ENCODE data around the gene GNA14.

The GNA14 gene

DNA sequence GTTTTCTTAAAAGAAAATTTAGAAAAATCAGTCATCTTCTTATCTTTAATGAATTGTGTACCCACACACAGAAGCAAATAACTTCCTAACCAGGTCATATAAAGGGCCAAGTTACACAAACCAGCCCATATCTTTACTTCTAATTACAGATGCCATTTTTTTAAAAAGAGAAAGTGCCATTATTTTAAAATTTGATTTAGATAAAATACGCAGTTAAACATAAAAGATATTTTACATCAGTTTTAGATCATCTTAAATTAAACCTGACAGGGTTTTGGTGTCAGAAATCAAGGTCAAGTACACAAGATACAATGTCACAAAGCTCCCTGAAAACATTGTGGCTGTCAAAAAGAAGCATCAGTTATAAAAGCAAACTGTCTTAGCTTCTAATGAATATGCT is 129.4 kb downstream of the GNA14 start:
- Histone ChIP-seq H3K4me3 (ENCODE audit: low read length in 2 of 2) (no peak overlapping the region), H3K27ac (ENCODE audit: low read depth in 2 of 2, low read length in 2 of 2) (no peak overlapping the region), H3K9ac (ENCODE audit: low read depth in 1 of 2, low read length in 2 of 2) (no peak overlapping the region), H3K27me3 (ENCODE audit: control insufficient read depth in 2 of 2, insufficient read depth in 2 of 2, low read length in 2 of 2) (no peaks in the 10 kb centered on the region), H3K9me3 (ENCODE audit: control insufficient read depth in 2 of 2, low read length in 2 of 2) (no peaks in the 10 kb centered on the region), H3K4me1 (ENCODE audit: control insufficient read depth in 2 of 2, insufficient read depth in 2 of 2, low read length in 2 of 2) (peaks cover 6 to 8% of the 10 kb centered on the region in 2 donors), H3K36me3 (ENCODE audit: control insufficient read depth in 2 of 2, insufficient read depth in 2 of 2, low read length in 2 of 2) (no peaks in the 10 kb centered on the region)

DNA sequence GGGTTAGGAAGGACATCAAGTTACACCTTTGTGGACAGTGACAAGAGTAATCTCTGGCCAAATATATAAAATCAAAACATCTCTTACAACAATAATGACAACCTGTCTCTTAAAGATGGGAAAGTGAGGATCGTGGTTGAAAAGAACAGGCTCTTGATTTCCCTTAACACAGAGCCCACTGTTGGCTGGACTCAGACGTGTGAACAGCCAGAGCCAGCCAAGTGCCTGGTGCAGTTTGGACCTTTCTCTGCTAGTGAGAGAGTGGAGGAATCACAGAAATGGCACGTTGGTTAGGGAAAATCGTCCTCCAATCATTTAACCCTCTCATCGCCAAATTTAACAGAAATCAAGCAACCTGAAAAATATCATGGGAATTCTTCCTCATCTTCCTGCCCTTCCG is 131.3 kb downstream of the GNA14 start:
- no peak overlapping the region for H3K9ac ChIP-seq (ENCODE audit: low read depth in 1 of 2, low read length in 2 of 2)
- H3K9me3 ChIP-seq (ENCODE audit: control insufficient read depth in 2 of 2, low read length in 2 of 2) = no peaks in the 10 kb centered on the region
- H3K27ac ChIP-seq (ENCODE audit: low read depth in 2 of 2, low read length in 2 of 2) = no peak overlapping the region
- no peak overlapping the region for H3K4me3 ChIP-seq (ENCODE audit: low read length in 2 of 2)
- H3K36me3 ChIP-seq (ENCODE audit: control insufficient read depth in 2 of 2, insufficient read depth in 2 of 2, low read length in 2 of 2) = no peaks in the 10 kb centered on the region
- H3K4me1 ChIP-seq (ENCODE audit: control insufficient read depth in 2 of 2, insufficient read depth in 2 of 2, low read length in 2 of 2) = peaks cover 0 to 2% of the 10 kb centered on the region in 2 donors
- no peaks in the 10 kb centered on the region for H3K27me3 ChIP-seq (ENCODE audit: control insufficient read depth in 2 of 2, insufficient read depth in 2 of 2, low read length in 2 of 2)

DNA sequence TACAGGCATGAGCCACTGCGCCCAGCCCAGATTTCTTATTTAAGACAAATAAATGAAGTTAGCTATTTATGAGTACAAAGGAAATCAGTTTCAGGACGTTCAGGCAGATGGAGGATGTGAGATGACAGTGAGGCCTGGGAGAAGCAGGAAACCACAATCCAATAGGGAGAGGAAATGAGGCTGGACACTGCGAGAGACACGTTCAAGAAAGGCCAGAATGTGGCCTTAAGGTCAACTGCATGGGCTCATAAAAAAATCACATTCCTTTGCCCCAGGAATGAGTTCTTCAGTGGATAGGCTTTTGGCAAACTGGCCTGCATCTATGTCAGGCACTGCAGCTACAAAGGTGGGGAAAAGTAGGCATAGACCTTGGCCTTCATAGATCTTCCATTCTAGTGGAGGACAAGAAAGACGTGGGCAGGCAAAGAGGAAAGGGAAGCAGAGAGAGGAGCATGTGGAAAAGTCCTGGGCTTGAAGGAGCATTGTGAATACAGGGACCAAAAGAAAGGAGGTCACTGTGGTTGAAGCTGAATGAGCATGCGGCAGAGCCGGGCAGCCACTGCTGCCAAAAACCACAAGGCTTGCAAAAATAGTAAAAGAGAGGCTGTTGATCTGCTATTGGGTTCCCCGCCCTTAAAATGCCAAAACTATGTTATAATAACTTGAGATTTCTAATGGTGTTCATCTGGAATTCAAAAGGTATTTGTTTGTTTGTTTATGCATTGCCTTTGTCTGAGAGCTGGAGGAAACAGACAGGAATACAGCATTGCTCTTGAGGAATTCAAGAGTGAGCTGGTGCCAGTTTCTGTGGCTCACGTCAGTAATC is 133.0 kb downstream of the GNA14 start:
- Histone ChIP-seq H3K27ac (ENCODE audit: low read depth in 2 of 2, low read length in 2 of 2) (no peak overlapping the region), H3K36me3 (ENCODE audit: control insufficient read depth in 2 of 2, insufficient read depth in 2 of 2, low read length in 2 of 2) (no peaks in the 10 kb centered on the region), H3K9me3 (ENCODE audit: control insufficient read depth in 2 of 2, low read length in 2 of 2) (no peaks in the 10 kb centered on the region), H3K9ac (ENCODE audit: low read depth in 1 of 2, low read length in 2 of 2) (no peak overlapping the region), H3K4me1 (ENCODE audit: control insufficient read depth in 2 of 2, insufficient read depth in 2 of 2, low read length in 2 of 2) (no peaks in the 10 kb centered on the region), H3K27me3 (ENCODE audit: control insufficient read depth in 2 of 2, insufficient read depth in 2 of 2, low read length in 2 of 2) (no peaks in the 10 kb centered on the region), H3K4me3 (ENCODE audit: low read length in 2 of 2) (no peak overlapping the region)

DNA sequence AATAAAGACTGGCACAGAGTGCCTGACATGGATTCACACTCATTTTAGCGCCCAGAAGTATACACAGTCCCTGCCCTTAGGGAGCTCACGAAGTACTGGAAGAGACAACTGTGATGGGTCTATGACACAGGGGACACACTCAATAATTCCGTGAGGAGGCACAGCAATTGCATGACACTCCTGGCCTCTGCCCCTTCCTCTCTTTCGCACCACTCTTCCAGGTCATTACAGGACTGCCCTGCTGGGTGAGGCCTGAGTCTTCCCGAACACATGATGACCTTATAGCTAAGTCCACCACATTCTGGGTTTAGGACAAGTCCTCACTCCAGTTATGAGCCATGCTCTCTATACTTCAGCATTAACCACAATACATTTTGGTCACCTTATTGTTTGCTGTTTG is 134.7 kb downstream of the GNA14 start:
- H3K27ac ChIP-seq (ENCODE audit: low read depth in 2 of 2, low read length in 2 of 2) = no peak overlapping the region
- no peak overlapping the region for H3K9ac ChIP-seq (ENCODE audit: low read depth in 1 of 2, low read length in 2 of 2)
- H3K4me1 ChIP-seq (ENCODE audit: control insufficient read depth in 2 of 2, insufficient read depth in 2 of 2, low read length in 2 of 2) = no peaks in the 10 kb centered on the region
- no peaks in the 10 kb centered on the region for H3K9me3 ChIP-seq (ENCODE audit: control insufficient read depth in 2 of 2, low read length in 2 of 2)
- no peaks in the 10 kb centered on the region for H3K36me3 ChIP-seq (ENCODE audit: control insufficient read depth in 2 of 2, insufficient read depth in 2 of 2, low read length in 2 of 2)
- no peak overlapping the region for H3K4me3 ChIP-seq (ENCODE audit: low read length in 2 of 2)
- no peaks in the 10 kb centered on the region for H3K27me3 ChIP-seq (ENCODE audit: control insufficient read depth in 2 of 2, insufficient read depth in 2 of 2, low read length in 2 of 2)

DNA sequence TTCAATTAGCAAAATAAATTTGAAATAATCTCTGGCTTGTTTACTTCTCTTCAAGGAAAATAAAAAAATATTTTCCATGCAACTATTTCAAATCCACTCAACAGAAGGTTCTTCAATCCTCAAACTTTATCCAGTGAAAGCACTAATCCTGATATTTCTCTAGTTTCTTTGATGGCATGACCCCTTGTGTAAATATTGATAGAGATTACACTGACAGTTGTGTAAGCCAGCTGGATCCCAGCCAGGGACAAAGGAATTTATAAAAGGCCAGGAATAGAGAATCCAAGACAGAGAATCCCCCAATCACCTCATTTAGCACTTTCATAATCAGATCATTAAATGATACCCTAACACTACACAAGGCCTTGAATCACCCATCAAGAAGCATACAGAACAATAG is 135.2 kb downstream of the GNA14 start:
- Histone ChIP-seq H3K4me1 (ENCODE audit: control insufficient read depth in 2 of 2, insufficient read depth in 2 of 2, low read length in 2 of 2) (no peaks in the 10 kb centered on the region), H3K27me3 (ENCODE audit: control insufficient read depth in 2 of 2, insufficient read depth in 2 of 2, low read length in 2 of 2) (no peaks in the 10 kb centered on the region), H3K9me3 (ENCODE audit: control insufficient read depth in 2 of 2, low read length in 2 of 2) (no peaks in the 10 kb centered on the region), H3K36me3 (ENCODE audit: control insufficient read depth in 2 of 2, insufficient read depth in 2 of 2, low read length in 2 of 2) (no peaks in the 10 kb centered on the region), H3K27ac (ENCODE audit: low read depth in 2 of 2, low read length in 2 of 2) (no peak overlapping the region), H3K9ac (ENCODE audit: low read depth in 1 of 2, low read length in 2 of 2) (no peak overlapping the region), H3K4me3 (ENCODE audit: low read length in 2 of 2) (no peak overlapping the region)

DNA sequence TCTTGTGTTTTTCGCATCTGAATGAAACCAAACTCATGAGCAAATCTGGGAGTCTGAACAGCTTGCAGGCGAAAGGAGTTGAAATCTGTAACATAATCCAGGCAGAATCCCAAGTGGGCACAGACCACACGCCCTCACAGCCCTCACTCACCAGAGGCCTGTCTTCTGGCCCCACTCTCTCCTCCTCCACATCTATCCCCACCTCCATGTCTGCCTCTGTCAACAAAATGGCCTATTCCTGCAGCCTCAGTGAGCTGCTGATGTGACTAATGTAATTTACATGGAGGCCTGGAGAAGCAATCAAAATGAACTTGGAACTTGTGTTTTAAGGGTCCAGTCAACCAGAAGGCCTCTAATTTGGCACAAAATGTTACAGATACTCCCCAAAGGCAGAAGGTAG is 136.6 kb downstream of the GNA14 start:
- H3K36me3 ChIP-seq (ENCODE audit: control insufficient read depth in 2 of 2, insufficient read depth in 2 of 2, low read length in 2 of 2) = no peaks in the 10 kb centered on the region
- no peaks in the 10 kb centered on the region for H3K9me3 ChIP-seq (ENCODE audit: control insufficient read depth in 2 of 2, low read length in 2 of 2)
- no peak overlapping the region for H3K9ac ChIP-seq (ENCODE audit: low read depth in 1 of 2, low read length in 2 of 2)
- no peak overlapping the region for H3K27ac ChIP-seq (ENCODE audit: low read depth in 2 of 2, low read length in 2 of 2)
- H3K27me3 ChIP-seq (ENCODE audit: control insufficient read depth in 2 of 2, insufficient read depth in 2 of 2, low read length in 2 of 2) = no peaks in the 10 kb centered on the region
- H3K4me1 ChIP-seq (ENCODE audit: control insufficient read depth in 2 of 2, insufficient read depth in 2 of 2, low read length in 2 of 2) = no peaks in the 10 kb centered on the region
- H3K4me3 ChIP-seq (ENCODE audit: low read length in 2 of 2) = no peak overlapping the region

DNA sequence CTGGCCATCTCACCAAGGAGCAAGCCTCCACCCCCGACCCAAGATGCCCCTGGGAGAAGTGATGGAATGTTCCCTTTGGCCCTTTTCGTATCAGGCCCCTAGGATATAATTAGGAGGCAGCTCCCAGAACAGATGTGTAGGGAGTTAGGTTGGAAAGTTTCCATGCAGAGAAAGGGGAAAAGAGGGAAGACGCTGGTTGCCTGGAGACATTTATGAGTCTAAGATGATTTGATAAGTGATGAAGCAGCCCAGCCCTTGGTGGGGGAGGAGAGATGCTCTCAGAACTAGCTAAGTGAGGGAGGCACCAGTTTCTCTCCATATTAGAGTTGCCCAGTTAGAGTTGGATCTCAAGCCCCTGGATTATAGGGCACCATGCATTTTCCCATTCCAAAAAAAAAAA is 137.5 kb downstream of the GNA14 start:
- Histone ChIP-seq H3K9me3 (ENCODE audit: control insufficient read depth in 2 of 2, low read length in 2 of 2) (no peaks in the 10 kb centered on the region), H3K4me1 (ENCODE audit: control insufficient read depth in 2 of 2, insufficient read depth in 2 of 2, low read length in 2 of 2) (no peaks in the 10 kb centered on the region), H3K27ac (ENCODE audit: low read depth in 2 of 2, low read length in 2 of 2) (no peak overlapping the region), H3K36me3 (ENCODE audit: control insufficient read depth in 2 of 2, insufficient read depth in 2 of 2, low read length in 2 of 2) (no peaks in the 10 kb centered on the region), H3K4me3 (ENCODE audit: low read length in 2 of 2) (no peak overlapping the region), H3K27me3 (ENCODE audit: control insufficient read depth in 2 of 2, insufficient read depth in 2 of 2, low read length in 2 of 2) (no peaks in the 10 kb centered on the region), H3K9ac (ENCODE audit: low read depth in 1 of 2, low read length in 2 of 2) (no peak overlapping the region)

DNA sequence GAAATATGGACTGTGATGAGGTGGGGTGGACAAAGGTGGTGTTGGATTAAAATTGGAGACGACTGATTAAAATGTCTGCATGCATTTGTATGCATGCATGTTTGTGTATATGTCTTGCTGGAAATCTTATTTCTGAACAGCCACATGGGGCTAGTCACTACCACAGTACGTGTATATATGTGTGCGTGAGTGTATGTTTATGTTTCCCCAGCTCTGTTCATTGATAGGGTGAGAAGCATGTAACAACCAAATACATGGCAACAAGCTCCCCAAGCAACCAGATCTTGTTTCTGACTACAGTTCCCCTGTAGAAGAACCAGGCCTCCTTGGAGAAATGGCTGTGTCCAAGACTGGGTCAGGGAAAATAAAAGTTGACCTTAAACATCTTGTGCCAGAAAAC is 139.7 kb downstream of the GNA14 start:
- Histone ChIP-seq H3K27ac (ENCODE audit: low read depth in 2 of 2, low read length in 2 of 2) (no peak overlapping the region), H3K4me1 (ENCODE audit: control insufficient read depth in 2 of 2, insufficient read depth in 2 of 2, low read length in 2 of 2) (no peaks in the 10 kb centered on the region), H3K9ac (ENCODE audit: low read depth in 1 of 2, low read length in 2 of 2) (no peak overlapping the region), H3K27me3 (ENCODE audit: control insufficient read depth in 2 of 2, insufficient read depth in 2 of 2, low read length in 2 of 2) (no peaks in the 10 kb centered on the region), H3K4me3 (ENCODE audit: low read length in 2 of 2) (no peak overlapping the region), H3K36me3 (ENCODE audit: control insufficient read depth in 2 of 2, insufficient read depth in 2 of 2, low read length in 2 of 2) (no peaks in the 10 kb centered on the region), H3K9me3 (ENCODE audit: control insufficient read depth in 2 of 2, low read length in 2 of 2) (no peaks in the 10 kb centered on the region)

DNA sequence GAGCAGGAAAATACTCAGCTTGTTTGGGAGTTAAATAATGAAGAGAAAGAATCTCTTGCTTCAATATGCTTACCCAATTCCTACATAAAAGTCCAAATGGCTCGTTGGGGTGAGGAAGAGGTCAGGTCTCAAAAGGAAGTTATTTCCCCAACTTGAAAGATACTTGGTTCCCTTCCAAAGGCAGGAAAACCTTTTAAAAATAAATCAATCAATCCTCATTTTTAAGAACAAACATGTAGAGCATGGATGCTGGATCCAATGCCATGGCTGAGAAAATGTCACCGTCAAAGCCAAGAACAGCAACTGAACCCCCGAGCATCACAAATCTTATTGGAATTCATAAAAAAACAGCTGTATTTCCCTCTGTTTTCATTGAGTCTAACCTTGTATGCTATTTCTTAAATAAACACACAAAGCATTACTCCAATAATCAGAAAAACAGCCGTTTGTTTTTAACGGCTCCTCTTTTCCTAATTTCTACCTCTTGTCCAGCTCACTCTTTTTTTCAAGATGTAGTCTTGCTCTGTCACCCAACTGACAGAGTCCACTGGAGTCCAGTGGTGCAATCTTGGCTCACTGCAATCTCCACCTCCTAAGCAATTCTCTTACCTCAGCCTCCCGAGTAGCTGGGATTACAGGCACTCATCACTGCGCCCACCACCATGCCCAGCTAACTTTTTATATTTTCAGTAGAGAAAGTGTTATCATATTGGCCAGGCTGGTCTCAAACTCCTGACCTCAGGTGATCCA is 140.7 kb downstream of the GNA14 start:
- Histone ChIP-seq H3K27me3 (ENCODE audit: control insufficient read depth in 2 of 2, insufficient read depth in 2 of 2, low read length in 2 of 2) (no peaks in the 10 kb centered on the region), H3K27ac (ENCODE audit: low read depth in 2 of 2, low read length in 2 of 2) (no peak overlapping the region), H3K4me1 (ENCODE audit: control insufficient read depth in 2 of 2, insufficient read depth in 2 of 2, low read length in 2 of 2) (no peaks in the 10 kb centered on the region)

DNA sequence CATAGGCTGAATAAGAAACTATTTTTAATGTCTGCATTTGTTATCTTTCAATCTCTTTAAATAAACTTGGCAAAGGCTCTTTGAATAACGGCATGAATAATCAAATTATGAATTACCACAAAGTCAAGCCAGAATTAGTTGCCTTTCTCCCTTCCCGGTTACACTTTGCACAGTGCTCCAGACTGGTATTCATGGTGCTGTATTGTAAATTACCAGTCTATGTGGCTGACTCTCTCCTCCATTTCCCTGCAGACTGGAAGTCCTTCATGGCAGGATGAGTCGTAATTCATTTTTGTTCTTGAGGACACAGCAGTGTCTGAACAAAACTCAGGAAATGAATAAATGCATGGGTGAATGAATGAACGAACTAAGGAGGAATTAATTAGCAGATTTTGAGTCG is 142.9 kb downstream of the GNA14 start:
- H3K9ac ChIP-seq (ENCODE audit: low read depth in 1 of 2, low read length in 2 of 2) = no peak overlapping the region
- no peaks in the 10 kb centered on the region for H3K4me1 ChIP-seq (ENCODE audit: control insufficient read depth in 2 of 2, insufficient read depth in 2 of 2, low read length in 2 of 2)
- no peak overlapping the region for H3K27ac ChIP-seq (ENCODE audit: low read depth in 2 of 2, low read length in 2 of 2)
- no peaks in the 10 kb centered on the region for H3K27me3 ChIP-seq (ENCODE audit: control insufficient read depth in 2 of 2, insufficient read depth in 2 of 2, low read length in 2 of 2)
- no peaks in the 10 kb centered on the region for H3K9me3 ChIP-seq (ENCODE audit: control insufficient read depth in 2 of 2, low read length in 2 of 2)
- no peaks in the 10 kb centered on the region for H3K36me3 ChIP-seq (ENCODE audit: control insufficient read depth in 2 of 2, insufficient read depth in 2 of 2, low read length in 2 of 2)
- no peak overlapping the region for H3K4me3 ChIP-seq (ENCODE audit: low read length in 2 of 2)

More for the DNA sequence above, 140.7 kb downstream of the GNA14 start:
- Histone ChIP-seq H3K36me3 (ENCODE audit: control insufficient read depth in 2 of 2, insufficient read depth in 2 of 2, low read length in 2 of 2) (no peaks in the 10 kb centered on the region), H3K9ac (ENCODE audit: low read depth in 1 of 2, low read length in 2 of 2) (no peak overlapping the region), H3K4me3 (ENCODE audit: low read length in 2 of 2) (no peak overlapping the region), H3K9me3 (ENCODE audit: control insufficient read depth in 2 of 2, low read length in 2 of 2) (no peaks in the 10 kb centered on the region)
